Thyroid gland (tissue), 4 donors: ENCODE measurements around the gene TMSB10.
A peak's percentile ranks its signal among the peaks of the same experiment; 100 is the strongest.

Experiments used
- POLR2A ChIP-seq, 2 donors: fragments of 450-650 bp; IDR thresholded peaks; one replicate each; pipeline ENCODE4 v1.6.1; 2017; ENCODE audit warnings: antibody characterized with exemption in 2 of 2, mild to moderate bottlenecking in 2 of 2, moderate library complexity in 1 of 2
- TF ChIP-seq, protein P1 (sequence below), 6 experiments: fragments of 200-600 bp in 3 of 6; fragments of 450-650 bp in 3 of 6; sonication (generic) in 3 of 6; IDR thresholded peaks; one replicate each; pipeline ENCODE4 v1.5.1; 2016 to 2019; ENCODE audit warnings: antibody characterized with exemption in 6 of 6, mild to moderate bottlenecking in 2 of 6, inconsistent platforms in 1 of 6, moderate library complexity in 1 of 6

DNA sequence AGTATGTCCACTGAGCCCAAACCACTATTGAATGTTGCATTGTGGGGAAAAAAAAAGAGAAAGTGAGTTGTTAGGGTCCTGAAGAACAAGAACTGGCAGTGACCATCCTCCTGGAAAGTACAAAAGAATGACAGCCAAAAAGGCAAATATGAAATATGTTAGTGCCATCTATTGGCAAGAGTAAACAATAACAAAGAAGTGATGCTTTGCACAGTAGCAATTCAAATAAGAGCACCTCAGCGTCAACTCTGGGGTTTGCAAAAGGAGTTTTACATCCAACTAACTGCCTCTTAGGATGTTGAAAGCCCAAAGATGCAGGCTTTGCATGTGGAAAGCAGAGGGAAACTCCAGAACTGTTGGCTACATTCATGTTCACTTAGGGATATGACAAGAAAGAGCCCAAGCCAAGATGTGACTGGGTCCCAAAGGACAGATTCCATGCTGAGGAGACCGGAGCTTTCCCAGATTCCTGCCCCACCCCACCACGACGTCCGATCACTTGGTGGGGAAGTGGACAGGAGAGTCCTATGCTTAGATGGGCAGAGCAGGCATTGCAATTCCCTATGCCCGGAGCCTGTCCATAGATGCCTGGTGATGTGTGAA is 40.2 kb upstream of the TMSB10 start:
- TF ChIP-seq, protein P1, sequence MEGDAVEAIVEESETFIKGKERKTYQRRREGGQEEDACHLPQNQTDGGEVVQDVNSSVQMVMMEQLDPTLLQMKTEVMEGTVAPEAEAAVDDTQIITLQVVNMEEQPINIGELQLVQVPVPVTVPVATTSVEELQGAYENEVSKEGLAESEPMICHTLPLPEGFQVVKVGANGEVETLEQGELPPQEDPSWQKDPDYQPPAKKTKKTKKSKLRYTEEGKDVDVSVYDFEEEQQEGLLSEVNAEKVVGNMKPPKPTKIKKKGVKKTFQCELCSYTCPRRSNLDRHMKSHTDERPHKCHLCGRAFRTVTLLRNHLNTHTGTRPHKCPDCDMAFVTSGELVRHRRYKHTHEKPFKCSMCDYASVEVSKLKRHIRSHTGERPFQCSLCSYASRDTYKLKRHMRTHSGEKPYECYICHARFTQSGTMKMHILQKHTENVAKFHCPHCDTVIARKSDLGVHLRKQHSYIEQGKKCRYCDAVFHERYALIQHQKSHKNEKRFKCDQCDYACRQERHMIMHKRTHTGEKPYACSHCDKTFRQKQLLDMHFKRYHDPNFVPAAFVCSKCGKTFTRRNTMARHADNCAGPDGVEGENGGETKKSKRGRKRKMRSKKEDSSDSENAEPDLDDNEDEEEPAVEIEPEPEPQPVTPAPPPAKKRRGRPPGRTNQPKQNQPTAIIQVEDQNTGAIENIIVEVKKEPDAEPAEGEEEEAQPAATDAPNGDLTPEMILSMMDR (IDR thresholded peaks at IDR 0.05) = peak in 1 of 6 experiments; percentile 14
- no peak for TF ChIP-seq POLR2A (IDR thresholded peaks at IDR 0.05)
